HG03175 (cell line): ENCODE results near the gene SLC2A9.

Experiments
- ATAC-seq: cut with Tn5 transposase; IDR thresholded peaks from one replicate; pipeline ENCODE4 v1.9.1; 2021; ENCODE audit warnings: mild to moderate bottlenecking, moderate library complexity; ENCODE audit not compliant: unreplicated experiment

Gene SLC2A9

DNA sequence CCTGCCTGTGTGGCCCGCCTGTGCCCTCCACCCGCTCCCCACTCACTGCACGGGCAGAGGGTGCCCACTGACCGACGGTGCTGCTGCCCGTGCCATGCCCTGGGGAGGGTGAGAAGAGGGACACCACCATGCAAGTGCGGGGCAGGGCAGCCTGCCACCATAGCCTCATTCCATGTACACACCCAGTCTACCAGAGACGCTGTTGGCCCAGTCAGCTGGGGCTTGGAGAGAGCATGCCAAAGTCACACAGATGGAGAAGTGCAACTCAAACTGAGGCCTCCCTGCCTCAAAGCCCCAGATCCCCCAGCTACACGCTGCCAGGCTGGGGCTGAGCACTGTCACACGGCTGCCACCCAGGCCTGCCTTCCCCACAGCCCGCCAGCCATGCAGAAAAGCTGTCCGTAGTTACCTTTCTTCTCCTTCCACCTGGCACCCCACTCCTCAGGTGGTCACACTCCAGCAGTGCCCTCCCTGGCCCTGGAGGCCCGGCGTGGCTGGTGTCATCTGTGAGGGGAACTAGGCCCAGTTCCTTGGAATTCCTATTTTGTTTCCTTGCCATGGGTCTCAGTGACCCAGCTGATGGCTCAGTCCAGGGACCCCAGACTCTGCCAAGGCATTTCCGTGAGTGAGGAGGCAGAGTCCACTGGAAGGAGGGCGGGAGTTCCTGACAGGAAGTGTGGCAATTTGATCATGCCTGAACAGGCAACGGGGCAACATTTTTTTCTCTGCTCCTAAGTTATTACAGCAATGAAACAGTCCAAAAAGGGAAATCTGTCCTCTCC, at the start of gene SLC2A9:
Gene SLC2A9, minus strand, starts transcription at position 627 of the 782 bp plus-strand sequence. Its CDS starts 68 bp downstream, at position 559.
- ATAC-seq, result no peak

DNA sequence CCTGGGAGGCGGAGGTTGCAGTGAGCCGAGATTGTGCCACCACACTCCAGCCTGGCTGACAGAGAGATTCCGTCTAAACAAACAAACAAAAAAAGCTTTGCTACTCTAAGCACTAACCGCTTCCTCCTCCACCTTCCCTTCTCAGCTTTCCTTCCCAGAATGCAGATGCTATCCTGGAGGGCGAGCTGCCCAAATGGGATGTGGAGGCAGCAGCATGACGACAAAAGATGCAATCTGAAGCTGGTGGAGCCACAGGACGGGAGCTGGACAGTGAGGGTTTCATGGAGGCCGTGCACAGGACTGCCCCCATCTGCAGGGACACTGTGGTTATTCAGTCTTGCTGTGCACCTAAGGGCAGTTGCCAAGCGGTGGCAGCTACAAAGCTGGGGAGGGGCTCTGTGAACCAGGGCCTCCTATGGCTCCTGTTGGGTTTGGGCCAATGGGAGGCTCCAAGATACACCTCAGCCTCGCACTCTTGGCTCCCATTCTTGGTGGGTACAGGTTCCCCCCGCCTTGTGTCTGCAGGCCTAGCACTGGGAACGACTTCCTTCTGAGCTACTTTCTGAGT, 47.9 kb upstream of the SLC2A9 start:
- no peak for ATAC-seq

DNA sequence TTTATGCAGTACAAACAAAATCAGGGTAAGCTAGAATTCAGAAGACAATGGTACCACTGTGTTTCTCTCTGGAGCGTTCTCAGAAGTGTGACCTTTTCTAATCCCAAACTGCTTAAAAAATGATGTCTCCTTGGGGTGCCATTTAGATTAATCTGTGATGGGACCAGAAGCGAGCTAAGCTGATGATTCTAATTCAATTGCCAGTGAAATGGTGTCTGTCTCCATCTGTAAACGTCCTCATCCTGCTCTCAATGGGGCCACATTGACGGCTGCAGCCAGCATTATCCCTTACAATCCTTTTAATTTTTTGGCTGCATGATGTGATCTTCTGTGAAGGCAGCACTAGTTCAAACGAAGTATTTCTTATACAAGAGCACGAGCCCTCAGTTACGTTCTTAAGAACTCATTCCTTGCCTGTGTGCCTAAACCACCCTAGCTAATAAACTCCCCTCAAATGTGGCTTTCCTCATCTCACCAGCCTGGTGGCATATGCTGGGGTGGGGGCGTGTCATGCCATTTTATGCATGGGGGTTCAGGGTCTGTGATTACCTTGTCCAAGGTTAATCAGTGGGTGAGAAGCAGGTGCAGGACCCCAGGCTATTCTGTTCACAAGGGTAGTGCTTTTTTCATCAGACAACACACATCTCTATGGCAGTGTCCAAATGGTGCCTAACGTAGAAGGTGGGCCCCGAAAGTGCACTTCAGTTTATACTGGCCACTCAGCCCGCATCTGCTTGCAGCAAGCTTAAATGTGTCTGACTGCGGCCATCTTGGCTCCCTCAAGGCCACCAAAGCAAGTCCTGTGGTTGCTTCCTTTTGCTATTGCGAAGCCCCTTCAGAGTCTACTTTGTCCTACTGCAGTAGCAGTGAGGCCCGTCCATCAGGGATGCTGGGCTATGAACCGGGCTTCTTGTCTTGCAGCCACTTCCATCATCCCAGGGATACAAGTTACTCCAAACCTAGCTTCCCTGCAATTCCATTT, 45.7 kb upstream of the SLC2A9 start:
- no peak for ATAC-seq

GRCh38 chr4:10066206-10066605, 44.9 kb upstream of the SLC2A9 start:
- ATAC-seq, result no peak

DNA sequence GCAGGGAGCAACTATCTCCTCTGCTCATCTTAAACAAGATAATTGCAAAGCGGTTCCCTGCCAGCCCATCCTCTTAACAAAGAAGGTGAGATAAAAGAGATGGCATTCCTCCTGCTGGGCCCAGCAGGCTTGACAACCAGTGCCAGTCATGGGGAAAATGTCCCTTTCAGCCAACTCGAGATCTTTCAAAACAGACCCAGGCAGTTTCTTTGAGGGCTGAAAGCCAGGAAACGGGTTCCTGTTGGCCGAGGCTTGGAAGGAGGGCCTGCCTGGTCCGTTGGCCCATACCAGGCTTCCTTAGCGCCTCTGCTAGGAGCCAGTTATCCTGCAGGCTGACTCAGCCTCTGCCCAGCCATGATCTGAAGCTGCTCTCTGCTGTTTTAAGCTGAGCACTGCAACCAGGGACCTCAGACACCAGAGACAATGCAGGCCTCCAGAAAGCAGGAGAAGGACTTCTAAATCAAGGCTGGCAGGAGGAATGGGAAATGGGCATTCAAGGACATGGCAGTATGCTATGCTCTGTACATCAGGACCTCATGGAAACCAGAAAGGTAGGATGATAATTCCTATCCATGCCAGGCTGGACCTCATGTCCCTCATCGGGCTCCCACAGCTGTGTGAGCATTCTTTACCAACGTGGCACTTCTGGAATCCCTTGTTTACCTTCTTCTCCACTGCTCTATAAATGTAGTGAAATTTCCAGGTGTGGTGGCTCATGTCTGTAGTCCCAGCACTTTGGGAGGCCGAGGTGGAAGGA, 42.4 kb upstream of the SLC2A9 start:
- ATAC-seq, result no peak

GRCh38 chr4:10061650-10062415, 40.5 kb upstream of the SLC2A9 start:
- no peak for ATAC-seq

DNA sequence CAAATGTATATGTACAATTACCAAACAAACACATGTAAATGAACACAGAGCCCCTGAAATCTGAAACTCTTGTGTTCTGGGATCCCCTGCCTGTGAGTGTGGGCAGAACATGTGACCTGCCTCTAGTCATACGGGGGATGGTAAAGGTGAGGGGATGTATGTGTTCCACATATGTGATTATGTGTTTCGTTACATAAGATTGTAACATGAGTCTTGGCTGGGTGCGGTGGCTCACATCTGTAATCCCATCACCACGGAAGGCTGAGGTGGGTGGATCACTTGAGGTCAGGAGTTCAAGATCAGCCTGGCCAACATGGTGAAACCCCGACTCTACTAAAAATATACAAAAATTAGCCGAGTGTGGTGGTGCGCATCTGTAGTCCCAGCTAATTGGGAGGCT, 37.1 kb upstream of the SLC2A9 start:
- no peak for ATAC-seq

DNA sequence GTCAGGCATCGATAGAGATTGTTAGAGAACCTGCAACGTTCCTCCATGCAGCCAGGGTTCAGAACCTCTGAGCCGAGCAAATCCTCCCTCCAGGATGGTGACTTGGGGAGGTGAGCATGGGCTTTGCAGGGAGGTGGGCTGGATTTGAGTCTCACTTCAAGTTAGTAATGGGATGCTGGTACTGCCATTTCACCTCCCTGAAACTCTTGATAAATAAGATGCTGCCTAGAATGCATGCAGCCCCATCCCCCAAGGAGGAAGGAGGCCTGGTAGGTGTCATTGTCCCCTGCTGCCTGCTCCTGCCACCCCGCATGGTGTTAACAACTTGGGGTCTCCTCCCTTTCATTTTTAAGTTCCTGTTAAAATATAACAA, 35.7 kb upstream of the SLC2A9 start:
- no peak for ATAC-seq

GRCh38 chr4:10056334-10057022, 35.2 kb upstream of the SLC2A9 start:
- ATAC-seq, result no peak

DNA sequence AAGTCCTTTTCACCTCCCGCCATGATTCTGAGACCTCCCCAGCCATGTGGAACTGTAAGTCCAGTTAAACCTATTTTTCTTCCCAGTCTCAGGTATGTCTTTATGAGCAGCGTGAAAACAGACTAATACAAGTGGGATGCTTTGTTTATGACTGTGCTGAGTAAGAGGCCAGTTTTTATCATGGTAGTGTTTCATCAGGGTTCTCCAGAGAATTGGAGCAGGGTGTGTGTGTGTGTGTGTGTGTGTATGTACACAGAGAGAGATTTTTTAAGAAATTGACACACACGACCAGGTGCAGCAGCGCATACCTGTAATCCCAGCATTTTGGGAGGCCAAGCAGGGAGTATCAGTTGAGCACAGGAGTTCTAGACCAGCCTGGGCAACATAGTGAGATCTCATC, 34.6 kb upstream of the SLC2A9 start:
- no peak for ATAC-seq

GRCh38 chr4:10054571-10055041, 33.3 kb upstream of the SLC2A9 start:
- ATAC-seq, result no peak

DNA sequence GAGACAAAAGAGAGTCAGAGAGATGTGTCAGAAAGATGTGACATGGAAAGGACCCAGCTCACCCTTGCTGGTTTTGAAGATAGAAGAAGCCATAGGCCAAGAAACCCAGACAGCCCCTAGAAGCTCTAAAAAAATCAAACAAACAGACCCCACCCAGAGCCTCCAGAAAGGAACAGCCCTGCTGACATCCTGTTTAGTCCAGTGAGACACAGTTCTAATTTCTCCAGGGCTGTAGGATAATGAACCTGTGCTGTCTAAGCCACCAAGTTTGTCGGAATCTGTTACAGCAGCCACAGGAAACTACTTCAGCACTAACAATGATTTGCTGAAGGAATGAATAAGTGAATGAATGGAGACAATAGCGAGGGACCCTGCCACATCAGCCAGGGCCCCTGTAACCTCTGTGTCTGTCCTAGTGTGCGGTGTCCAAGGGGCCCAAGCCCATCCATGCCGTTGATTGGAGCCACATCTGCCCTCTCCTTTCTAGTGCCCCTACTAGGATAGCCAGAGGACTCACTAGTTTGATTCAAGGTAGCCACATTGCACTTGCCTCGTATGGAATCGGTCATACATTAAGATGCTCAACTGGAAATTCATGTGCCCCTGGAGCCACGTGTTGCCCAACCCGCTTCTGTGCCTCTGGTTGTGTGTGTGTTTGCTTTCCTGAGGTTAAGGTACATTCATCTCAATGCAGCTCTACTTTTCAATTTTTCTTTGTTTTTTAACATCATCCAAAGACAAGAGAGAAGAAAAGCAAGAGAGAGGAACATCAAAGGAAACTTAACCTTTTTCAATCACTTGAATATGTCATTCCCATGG, 32.5 kb upstream of the SLC2A9 start:
- no peak for ATAC-seq

GRCh38 chr4:10051517-10052135, 30.3 kb upstream of the SLC2A9 start:
- no peak for ATAC-seq

DNA sequence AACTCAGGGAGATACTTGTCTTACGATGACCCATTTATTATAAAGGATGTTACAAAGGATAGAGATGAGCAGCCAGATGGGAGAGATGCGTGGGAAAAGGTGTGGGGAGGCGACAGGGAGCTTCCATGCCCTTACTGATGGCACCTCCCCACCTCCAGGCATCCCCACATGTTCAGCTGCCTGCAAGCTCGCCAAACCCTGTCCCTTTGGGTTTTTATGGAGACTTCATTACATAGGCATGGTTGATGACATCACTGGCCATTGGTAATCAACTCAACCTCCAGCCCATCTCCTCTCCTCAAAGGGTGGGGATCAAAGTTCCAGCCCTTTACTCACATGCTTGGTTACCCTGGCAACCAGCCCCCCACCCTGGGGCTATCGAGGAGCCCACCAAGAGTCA, 29.4 kb upstream of the SLC2A9 start:
- no peak for ATAC-seq

- ATAC-seq, result no peak
Measured at GRCh38 chr4:10050261-10050661, 29.0 kb upstream of the SLC2A9 start.

DNA sequence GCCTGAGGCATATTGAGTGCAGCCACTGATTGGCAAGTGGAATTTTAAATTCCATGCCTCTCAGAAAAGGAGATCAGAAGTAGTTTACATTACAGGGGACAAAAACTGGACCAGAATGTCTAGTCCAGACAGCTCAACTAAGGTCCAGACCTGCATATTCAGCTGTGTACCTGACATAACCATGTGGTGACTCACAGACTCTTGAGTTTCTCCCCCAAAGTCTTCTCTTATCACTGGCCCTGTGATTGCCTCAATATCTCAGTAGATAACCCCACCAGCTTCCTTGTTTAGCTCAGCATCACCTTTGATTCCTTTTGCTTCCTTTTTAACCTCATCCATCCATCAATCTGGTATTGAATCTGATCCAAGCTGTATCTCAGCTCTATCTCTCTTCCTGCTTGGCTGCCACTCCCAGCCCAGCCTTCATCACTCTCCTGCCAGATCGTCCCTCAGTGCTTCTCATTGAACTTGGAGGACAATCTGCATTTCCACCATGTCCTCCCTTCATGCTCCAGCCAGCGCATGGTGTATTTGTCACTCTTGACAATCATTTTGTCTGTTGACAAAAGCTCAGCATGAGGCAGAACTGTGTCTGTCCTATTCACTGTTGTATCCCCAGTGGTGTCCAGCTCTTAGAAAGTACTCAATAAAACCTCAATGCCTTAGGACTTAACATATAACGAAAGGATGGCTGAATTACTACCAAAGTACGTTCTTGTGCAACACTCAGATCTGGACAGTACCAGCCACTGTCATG, 27.8 kb upstream of the SLC2A9 start:
- no peak for ATAC-seq

GRCh38 chr4:10047967-10048366, 26.7 kb upstream of the SLC2A9 start:
- ATAC-seq, result no peak
